GM04503 (cell line): Measurements from ENCODE around the gene SOX6.

ENCODE experiments used
- DNase-seq: peaks from one replicate; pipeline ENCODE4 v3.0.0-alpha.2; 2012; ENCODE audit warnings: low read depth

Gene SOX6

GRCh38 chr11:16266021-16266420 is 90.3 kb downstream of the SOX6 start:
- no peak for DNase-seq

- no peak for DNase-seq
Observed at GRCh38 chr11:16265022-16265421, 91.3 kb downstream of the SOX6 start.

- no peak for DNase-seq
Observed at GRCh38 chr11:16262645-16262955, 93.7 kb downstream of the SOX6 start.

- DNase-seq: no peak
Observed at GRCh38 chr11:16261836-16262644, 94.3 kb downstream of the SOX6 start.

- no peak for DNase-seq
Observed at GRCh38 chr11:16252373-16252772, 104.0 kb downstream of the SOX6 start.

- no peak for DNase-seq
Observed at GRCh38 chr11:16248248-16248647, 108.1 kb downstream of the SOX6 start.

GRCh38 chr11:16242806-16243205 is 113.5 kb downstream of the SOX6 start:
- no peak for DNase-seq

- DNase-seq: no peak
Observed at GRCh38 chr11:16240687-16241086, 115.7 kb downstream of the SOX6 start.

- DNase-seq: no peak
Observed at GRCh38 chr11:16239141-16240105, 116.9 kb downstream of the SOX6 start.

- no peak for DNase-seq
Observed at GRCh38 chr11:16226245-16226644, 130.1 kb downstream of the SOX6 start.

GRCh38 chr11:16225623-16226022 is 130.7 kb downstream of the SOX6 start:
- no peak for DNase-seq

- no peak for DNase-seq
Observed at GRCh38 chr11:16223558-16223957, 132.8 kb downstream of the SOX6 start.

GRCh38 chr11:16217631-16218030 is 138.7 kb downstream of the SOX6 start:
- DNase-seq: no peak

- DNase-seq: no peak
Observed at GRCh38 chr11:16216831-16217230, 139.5 kb downstream of the SOX6 start.

- DNase-seq: no peak
Observed at GRCh38 chr11:16215352-16215751, 141.0 kb downstream of the SOX6 start.

GRCh38 chr11:16211407-16211806 is 144.9 kb downstream of the SOX6 start:
- DNase-seq: no peak

- DNase-seq: no peak
Observed at GRCh38 chr11:16204261-16204660, 152.1 kb downstream of the SOX6 start.

GRCh38 chr11:16195651-16196050 is 160.7 kb downstream of the SOX6 start:
- DNase-seq: peak; percentile 31

GRCh38 chr11:16194566-16194965 is 161.8 kb downstream of the SOX6 start:
- no peak for DNase-seq

- no peak for DNase-seq
Observed at GRCh38 chr11:16193897-16194381, 162.4 kb downstream of the SOX6 start.

GRCh38 chr11:16191868-16192240 is 164.5 kb downstream of the SOX6 start:
- no peak for DNase-seq

GRCh38 chr11:16191212-16191867 is 165.0 kb downstream of the SOX6 start:
- no peak for DNase-seq

- no peak for DNase-seq
Observed at GRCh38 chr11:16186680-16187079, 169.7 kb downstream of the SOX6 start.
